Stimulated activated CD4-positive, alpha-beta T cell treated with anti-CD3 and anti-CD28 coated beads, Interleukin-12 subunit alpha, Interleukin-12 subunit beta, amount 100 ng/mL, for 4 hours (primary cell): Measurements from ENCODE around the gene UPK1A.
A peak's percentile ranks its signal among the peaks of the same experiment; 100 is the strongest.

ENCODE experiments used
- DNase-seq: peaks from one replicate; pipeline ENCODE4 v3.0.0-alpha.2; 2020

Gene UPK1A

DNA sequence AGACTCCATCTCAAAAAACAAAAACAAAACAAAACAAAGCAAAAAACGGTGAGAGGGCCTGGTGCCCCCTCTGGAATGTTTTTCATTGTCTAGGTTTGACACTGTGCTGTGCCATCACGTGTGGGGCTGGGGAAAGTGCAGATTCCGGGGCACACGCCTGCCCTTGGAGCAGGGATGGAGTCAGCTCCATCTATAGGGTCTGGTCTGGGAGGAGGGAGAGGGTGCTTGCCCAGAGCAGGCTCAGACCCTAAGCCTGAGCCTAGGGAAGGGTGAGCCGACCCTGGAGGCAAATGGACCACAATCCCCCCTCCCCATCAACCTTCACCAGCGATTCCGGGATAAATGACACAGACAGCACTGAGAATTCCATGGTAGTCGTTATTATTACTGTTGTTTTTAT, 27.1 kb downstream of the UPK1A start:
- no peak for DNase-seq

- DNase-seq: peak; percentile 86
Measured at GRCh38 chr19:35693835-35694599, 27.7 kb downstream of the UPK1A start.

DNA sequence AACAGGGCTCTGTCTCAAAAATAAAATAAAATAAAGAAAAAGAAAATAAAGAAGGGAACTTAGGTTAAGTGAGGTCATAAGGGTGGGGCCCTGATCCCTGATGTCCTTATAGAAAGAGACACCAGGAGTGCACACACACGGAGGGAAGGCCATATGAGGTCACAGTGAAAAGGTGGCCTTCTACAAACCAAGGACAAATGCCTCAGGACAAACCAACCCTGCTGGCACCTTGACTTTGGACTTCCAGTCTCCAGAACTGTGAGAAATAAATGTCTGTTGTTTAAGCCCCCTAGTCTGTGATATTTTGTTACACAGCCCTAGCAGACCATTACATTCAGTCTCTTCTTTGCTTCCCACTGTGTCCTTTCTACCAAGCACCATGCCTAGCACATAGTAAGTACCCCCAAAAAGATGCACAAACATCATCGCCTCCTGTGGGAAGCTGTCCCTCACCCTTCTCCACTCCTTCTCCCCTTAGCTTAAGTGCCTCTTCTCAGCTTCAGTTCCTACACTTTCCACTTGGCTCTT, 29.6 kb downstream of the UPK1A start:
- DNase-seq: no peak

GRCh38 chr19:35696835-35697234, 30.5 kb downstream of the UPK1A start:
- no peak for DNase-seq

DNA sequence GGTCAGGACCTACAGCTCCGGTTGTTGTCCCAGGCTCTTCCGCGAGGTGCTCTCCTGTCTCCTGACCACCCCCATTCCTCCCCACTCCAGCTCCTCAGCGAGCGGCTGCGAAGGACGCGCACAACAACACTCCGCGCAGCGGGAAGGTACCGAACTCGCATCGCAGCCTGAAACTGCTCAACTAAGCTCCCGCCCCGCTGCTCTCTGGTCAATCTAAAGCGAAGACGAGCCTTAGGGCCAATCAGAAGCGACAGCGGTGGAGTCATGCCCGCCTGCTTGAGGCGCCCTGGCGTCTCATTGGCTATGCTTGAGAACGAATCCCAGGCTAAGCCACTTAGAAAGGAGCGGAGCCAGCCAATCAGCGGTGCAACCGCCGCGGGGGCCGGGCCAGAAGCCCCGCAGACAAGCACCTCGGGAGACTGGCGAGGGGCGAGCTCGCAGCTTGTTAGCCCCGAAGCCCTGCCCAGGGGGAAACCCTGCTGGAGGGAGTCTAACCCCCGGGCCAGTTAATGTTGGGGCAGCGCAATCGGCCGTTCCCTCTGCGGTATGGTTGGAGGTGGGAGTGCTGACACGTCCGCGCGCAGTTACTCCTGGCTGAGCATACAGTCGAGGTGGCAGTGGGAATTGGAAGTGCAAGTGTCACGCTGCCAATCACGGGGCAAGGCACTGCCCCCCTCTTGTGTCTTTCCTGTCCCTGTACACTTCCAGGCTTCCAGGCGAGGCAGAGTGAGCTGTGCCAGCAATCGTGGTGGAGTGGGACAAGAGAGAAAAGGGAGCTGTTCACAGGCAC, 36.1 kb downstream of the UPK1A start:
- DNase-seq: peak; percentile 89

- DNase-seq: no peak
Measured at GRCh38 chr19:35703343-35703742, 37.0 kb downstream of the UPK1A start.

GRCh38 chr19:35704218-35704617, 37.9 kb downstream of the UPK1A start, which contains the start of gene ZBTB32:
TSS of gene ZBTB32 (plus strand) at chr19:35704558. CDS start at chr19:35714627, 10,069 bp downstream.
- no peak for DNase-seq

- DNase-seq: no peak
Measured at GRCh38 chr19:35708391-35708790, 42.1 kb downstream of the UPK1A start.

DNA sequence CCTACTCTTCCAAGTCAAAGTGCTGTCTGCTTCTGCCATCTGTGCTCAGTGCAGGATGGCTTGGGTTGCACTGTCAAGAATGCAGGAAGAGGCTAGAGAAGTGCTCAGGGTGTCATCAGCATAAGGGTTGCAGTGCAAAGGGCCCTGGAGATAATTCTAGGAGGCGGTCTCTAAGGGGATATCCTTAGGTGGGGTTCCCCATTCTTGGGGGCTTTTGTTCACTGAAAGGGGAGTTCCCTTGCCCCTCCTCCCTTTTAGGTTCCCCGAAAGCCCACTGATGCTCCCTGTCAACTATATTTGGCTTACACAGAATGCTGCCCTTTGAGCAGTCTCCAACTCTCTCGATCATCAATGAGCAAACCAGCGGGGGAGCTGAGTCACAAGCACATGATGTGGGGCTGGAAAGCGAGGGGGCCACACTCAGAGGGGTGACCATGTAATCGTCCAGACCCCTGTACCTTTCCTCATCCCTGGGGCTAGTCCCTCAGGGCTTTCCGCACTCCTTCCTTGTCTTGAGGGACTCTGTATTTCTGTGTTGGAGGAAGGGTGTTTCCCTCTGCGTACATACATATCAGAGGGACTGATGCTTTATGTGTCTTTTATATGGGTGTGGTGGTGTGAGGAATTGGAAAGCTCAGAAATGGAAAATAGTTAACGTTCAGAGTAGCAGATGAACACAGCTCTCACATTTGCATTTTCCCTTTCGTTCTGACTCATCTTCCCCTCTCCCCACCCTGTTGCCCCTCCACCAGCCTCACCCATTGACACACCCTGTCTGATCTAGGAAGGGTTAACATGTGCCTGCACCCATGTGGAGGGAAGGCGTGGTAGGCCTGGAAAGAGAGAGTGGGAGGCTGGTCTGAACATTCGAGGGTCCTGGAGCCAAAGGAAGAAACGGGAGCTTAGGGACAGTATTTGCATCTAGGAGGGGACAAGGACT, 44.7 kb downstream of the UPK1A start:
- peak; percentile 55 for DNase-seq

GRCh38 chr19:35712567-35713505, 46.5 kb downstream of the UPK1A start:
- peak; percentile 61 for DNase-seq

- DNase-seq: no peak
Measured at GRCh38 chr19:35713506-35713850, 47.2 kb downstream of the UPK1A start.

DNA sequence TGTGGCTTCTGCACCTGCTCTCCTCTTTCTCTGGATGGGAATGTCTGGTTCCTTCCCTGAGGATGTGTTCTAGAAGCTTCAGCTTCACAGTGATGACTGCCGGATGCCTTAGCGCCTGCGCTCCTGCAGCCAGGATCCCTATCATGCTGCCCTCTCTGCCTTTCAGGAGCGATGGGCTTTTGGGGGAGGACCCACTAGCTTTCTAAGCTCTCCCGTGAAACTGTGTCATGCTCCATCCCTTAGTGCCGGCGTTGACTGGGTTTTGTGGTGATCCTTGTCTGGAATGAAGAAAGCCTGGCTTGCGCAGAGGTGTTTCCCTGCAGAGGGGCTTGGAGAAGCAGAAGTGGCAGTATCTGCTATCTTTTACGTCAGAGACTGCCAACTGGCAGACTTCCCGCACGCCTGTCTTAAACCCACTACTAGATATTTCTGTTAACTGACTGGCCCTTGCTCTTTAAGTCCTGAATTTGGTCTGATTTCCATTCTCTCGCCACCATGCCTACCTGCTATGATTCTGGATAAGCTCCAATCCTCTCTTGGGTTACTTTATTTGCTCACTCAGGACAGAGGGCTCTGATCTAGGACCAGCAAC, 47.7 kb downstream of the UPK1A start:
- no peak for DNase-seq

- no peak for DNase-seq
Measured at GRCh38 chr19:35714601-35715354, 48.5 kb downstream of the UPK1A start.

GRCh38 chr19:35715355-35715809, 49.1 kb downstream of the UPK1A start:
- DNase-seq: no peak

- DNase-seq: no peak
Measured at GRCh38 chr19:35715981-35716800, 49.9 kb downstream of the UPK1A start.

- DNase-seq: peak; percentile 94
Measured at GRCh38 chr19:35716801-35717664, 50.7 kb downstream of the UPK1A start.

GRCh38 chr19:35717665-35718344, 51.5 kb downstream of the UPK1A start, which contains the start of gene KMT2B:
TSS of gene KMT2B (plus strand) at chr19:35718003. CDS start at chr19:35718019, 16 bp downstream.
- DNase-seq: no peak
